GM21367 (cell line): ENCODE results near the gene GPX2.
A peak's percentile ranks its signal among the peaks of the same experiment; 100 is the strongest.

Experiments used
- ATAC-seq: cut with Tn5 transposase; IDR thresholded peaks from one replicate; pipeline ENCODE4 v1.9.1; 2021; ENCODE audit not compliant: unreplicated experiment

GPX2 gene

DNA sequence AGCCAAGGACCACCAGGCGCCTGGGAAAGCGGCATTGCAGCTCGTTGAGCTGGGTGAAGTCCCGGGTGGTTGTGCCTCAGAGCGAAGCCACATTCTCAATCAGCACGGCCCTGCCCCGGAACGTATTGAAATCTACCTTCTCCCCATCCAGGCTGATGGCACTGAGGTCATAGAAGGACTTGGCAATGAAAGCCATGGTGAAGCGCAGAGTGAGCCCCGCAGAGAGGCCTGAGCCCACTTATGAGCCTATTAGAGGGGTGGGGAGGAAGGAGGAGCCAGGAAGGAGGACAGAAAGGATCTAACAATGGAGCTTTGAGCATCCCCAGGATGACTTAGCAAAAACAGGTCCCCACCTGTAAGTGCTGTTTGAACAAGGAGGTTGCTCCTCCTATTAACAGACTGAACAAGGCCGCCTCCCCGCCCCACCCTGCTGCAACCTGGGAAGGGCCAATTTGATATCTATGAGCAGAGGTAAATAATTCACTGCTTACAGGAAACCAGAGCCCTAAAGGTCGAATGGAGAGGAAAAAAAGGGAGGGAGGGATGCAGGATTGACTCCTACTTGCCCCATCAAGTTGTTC lies at the start of gene GPX2:
Gene GPX2 (minus strand): TSS at position 215 of the 581 bp plus-strand sequence. CDS start 19 bp downstream, at position 196.
- no peak for ATAC-seq

- no peak for ATAC-seq
These were observed 48.4 kb upstream of the GPX2 start for GRCh38 chr14:64990939-64991338.

GRCh38 chr14:64990296-64990695 lies 47.8 kb upstream of the GPX2 start:
- ATAC-seq = no peak

DNA sequence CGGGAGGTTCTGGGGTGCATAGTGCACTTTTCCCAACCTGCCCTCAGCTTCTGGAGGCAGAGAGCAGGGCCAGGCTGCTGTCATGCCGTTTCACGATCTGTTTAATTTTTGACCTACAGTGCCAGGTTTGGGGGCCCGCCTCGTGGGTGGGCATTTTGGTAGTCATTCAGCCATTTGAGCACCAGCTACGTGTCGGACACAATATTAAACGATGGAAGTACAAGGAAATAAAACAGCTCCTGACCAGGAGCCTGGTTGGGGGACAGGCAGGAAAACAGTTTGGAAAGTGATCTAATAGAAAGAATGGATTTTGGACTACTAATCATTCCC lies 44.9 kb upstream of the GPX2 start:
- ATAC-seq = no peak

DNA sequence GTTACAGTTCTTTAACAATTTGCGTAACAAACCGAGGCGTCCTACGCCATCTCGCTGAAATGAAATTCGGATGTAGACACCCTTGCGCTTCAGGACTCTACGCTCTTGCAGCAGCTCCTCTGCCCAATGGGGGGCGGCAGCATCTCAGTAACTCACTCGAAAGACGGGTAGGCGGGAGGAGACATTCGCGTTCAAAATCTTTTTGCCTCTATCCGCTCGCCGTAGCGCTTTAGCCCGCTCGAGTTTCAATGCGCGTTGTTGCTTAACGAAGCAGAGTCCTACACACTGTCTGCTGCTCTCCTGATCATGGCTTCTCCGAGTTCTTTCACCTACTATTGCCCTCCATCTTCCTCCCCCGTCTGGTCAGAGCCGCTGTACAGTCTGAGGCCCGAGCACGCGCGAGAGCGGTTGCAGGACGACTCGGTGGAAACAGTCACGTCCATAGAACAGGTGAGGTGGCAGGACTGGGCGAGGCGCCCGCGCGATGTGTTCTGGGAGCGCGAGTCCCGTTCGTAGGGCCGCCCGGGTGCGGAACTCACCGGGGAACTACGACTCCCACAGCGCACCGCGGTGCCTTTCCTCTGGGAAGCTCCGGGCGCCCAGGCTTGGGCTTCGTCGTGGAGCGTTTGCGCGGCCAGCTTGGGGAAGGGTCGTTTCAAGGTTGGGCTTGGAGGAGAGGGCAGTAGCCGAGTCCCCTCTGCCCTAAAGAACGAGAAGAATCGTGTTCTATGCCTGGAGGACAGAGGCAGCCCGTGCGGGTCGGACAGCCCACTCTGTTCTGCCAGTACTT lies 44.3 kb upstream of the GPX2 start, which contains the start of gene FNTB:
Gene FNTB (plus strand): TSS at position 248 of the 790 bp plus-strand sequence. CDS start 59 bp downstream, at position 307.
- peak; percentile 89 for ATAC-seq

GRCh38 chr14:64983439-64984310 lies 41.1 kb upstream of the GPX2 start:
- ATAC-seq = no peak

DNA sequence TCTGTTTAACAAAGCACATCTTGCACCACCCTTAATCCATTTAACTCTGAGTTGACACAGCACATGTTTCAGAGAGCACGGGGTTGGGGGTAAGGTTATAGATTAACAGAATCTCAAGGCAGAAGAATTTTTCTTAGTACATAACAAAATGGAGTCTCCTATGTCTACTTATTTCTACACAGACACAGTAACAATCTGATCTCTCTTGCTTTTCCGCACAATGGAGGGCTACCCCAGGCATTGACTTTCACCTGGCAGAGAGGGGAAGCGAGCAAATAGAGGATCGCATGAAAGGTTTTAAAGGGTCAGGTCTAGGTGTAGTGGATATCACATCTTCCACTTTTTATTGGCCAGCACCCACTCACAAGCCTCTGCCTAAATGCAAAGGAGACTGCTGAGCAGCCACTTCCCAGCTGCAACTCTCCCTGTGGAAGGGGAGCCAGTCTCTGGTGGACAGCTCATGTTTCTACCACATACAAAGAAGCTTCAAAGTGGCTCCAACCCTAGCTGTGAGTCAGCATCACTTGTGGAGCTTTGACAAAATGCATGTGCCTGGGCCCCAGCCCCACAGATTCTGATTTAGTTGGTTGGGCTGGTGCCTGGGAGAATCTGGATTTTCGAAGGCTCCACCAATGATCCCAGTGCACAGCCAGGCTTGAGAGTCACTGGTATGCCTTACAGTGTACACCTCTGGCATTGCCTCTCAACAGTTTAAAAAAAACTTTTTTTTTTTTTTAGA lies 37.0 kb upstream of the GPX2 start:
- no peak for ATAC-seq

GRCh38 chr14:64974563-64974962 lies 32.0 kb upstream of the GPX2 start:
- ATAC-seq = no peak

- ATAC-seq = no peak
These were observed 31.3 kb upstream of the GPX2 start for GRCh38 chr14:64973826-64974225.

DNA sequence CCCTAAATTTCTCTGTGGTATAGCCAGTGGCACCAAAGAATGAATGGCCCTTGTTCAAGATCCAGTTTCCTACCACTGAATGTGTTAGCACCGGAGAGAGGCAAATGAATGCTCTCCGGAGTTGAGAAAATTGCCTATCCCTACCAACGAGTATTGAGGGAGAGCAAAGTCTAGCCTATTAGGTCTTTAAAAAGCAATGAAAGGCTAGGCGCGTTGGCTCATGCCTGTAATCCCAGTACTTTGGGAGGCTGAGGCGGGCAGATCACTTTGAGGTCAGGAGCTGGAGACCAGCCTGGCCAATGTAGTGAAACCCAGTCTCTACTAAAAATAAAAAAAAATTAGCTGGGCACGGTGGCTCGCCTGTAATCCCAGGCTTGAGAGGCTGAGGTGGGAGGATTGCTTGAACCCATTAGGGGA lies 30.5 kb upstream of the GPX2 start:
- no peak for ATAC-seq

DNA sequence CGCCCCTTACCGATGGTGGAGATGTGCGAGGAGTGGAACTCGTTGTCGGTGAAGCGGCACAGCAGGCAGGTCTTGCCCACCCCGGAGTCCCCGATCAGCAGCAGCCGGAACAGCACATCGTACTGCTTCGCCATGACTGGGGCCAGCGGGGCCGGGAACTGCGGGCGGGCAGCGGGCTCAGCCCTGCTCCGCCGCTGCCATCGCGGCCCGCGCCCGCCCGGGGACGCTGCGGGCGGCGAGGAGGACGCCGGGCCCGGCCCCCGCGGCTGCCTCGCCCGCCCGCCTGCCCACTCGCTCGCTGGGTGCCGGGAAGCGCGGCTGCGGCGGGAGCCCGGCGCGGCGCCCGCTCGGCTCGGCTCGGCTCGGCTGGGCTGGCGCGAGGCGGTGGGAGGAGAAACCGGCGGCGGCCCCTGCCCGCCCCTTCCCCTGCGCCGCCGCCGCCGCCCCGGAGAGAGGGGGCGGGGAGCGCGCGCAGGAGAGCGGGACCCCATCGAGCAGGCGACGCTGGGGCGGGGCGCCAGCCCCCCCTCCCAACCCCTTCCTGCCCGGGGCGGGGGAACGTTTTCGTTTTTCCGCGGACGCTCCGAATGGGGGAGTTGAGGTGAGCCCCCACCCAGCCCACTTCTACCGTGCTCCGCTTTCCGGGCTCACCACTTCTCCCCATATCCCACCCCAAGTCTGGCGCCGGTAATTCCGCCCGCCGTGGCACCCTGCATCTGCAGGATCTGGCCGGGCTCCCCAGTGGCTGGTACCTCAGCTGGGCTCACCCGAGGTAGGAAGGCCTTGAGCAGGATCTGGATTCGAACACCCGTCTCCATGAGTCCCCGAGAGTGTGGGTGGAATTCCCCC lies 29.6 kb upstream of the GPX2 start, which contains the start of gene RAB15:
Gene RAB15 (minus strand): TSS at position 394 of the 849 bp plus-strand sequence. CDS start 260 bp downstream, at position 134.
- ATAC-seq = no peak

- no peak for ATAC-seq
These were observed 29.0 kb upstream of the GPX2 start for GRCh38 chr14:64971491-64971942.

DNA sequence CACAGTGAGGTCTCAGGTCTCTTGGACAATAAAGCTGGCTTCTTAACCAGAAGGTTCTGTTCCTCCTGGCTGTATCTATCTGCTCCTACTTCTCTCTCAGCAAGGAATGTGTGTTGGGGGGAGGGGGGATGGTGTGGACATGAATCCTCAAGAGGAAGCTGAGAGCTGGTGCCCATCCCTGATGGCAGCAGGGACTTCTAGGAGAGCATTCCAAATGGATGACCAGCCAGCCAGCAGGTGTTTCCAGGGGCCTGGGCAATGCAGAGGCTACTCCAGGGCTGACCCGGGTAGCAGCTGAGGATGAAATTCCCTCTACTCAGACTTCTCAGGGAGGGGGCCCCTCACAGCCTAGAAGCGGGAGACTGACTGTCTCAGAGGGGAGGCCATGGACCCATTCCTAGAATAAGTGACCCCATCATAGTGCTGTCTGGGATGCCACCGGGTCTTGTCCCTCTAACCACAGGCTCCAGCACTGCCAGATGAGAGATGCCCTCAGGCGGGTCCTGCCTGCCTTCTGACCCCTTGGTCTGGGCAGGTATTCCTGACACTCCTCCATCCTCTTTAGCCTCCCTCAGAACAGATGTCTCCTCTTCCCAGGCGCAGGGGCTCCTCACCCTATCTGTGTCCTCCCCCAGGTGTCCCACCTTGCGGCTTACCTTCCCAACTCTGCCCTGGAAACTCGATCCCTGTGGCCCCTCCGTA lies 28.4 kb upstream of the GPX2 start:
- no peak for ATAC-seq

DNA sequence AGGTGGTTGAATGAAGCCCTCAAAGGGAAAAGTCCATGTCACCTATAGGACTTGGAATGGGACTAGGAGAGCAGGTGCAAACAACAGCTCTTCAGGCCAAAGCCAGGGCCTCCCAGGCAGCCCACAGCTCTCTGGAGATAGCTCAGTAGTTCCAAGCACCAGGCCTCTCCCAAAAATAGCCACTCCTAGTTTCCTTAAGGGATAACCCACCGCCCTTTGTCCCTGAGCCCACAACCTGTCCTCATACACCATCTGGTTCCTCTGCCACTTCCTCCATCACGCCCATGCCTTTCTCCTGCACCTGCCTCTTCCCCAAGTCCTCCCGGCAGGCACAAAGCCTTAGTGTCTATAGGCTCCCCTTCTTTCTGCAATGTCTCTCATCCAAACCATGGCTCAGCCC lies 27.5 kb upstream of the GPX2 start:
- ATAC-seq = no peak

DNA sequence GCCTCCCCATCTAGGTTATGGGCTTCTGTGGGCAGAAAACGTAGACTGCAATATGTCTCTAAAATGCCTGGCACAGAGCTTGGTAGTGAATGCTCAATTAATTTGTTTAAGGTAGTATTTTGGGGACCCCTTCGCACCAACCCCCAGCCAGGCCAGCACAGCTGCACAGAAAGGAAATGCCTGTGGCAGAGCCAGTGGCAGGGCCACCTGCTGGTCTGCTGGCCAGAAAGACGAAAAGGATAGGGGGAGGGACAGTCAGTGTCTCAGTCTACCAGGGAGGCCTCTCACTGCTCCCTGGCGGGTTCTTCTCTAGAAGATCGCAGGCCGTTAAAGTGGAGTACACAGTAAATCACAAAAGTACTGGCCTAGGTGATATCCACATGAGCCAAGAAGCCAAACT lies 26.1 kb upstream of the GPX2 start:
- no peak for ATAC-seq

GRCh38 chr14:64968167-64968566 lies 25.6 kb upstream of the GPX2 start:
- no peak for ATAC-seq

GRCh38 chr14:64966976-64967375 lies 24.4 kb upstream of the GPX2 start:
- no peak for ATAC-seq

DNA sequence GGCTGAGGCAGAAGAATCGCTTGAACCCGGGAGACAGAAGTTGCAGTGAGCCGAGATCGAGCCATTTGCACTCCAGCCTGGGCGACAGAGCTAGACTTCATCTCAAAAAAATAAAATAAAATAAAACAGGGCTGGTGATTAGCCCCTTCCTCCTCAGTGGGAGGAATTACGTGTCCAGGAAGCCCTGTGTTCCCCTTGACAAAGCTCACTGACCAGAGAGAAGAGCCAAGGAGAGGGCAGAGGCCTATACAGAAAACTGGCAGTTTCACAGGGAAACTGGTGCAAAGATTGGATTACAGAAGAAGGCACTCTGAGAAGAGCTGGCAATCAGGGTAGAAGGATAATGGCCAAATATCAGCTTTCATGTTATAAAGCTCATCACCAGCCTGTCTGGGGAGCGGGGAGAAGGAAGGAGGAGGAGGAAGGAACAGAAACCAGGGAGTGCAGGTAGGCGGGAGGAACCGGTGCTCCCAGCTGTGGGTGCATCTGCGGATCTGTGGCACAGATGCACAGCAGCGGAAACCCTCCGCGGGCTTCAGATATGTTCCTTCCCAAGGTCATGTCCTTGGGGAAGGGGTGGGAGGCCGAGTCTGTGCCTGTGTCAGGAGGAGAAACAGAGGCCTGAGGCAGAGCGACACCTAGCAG lies 22.9 kb upstream of the GPX2 start:
- ATAC-seq = no peak

DNA sequence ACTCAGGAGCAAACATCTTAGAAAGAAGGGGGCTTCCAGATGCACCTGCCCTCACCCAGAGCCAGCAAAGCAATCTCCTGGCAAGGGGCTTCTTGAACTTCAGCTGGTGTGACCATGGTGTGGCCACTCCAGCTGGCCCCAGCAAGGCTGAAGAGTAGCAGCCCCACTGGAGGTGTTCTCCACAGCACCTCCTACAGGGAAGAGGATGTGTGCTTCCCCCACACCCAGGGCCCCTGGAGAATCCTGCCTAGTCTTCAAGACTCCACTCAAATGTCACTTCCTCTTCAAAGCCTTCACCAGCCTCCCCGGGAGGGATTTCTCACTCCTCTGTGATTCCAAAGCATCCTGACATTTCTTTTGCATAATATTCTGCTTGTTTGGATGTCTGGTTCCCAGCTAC lies 21.1 kb upstream of the GPX2 start:
- no peak for ATAC-seq
